ENCODE measurements around the gene ANKHD1. TPM values are rescaled to one million over a fixed set of nuclear protein-coding genes. Genes with fewer than 3 reads are reported as not detected.

Gene ANKHD1
- total and polyA plus RNA-seq, 4 donors = 65.6 to 119 (median 76.3) TPM

DNA sequence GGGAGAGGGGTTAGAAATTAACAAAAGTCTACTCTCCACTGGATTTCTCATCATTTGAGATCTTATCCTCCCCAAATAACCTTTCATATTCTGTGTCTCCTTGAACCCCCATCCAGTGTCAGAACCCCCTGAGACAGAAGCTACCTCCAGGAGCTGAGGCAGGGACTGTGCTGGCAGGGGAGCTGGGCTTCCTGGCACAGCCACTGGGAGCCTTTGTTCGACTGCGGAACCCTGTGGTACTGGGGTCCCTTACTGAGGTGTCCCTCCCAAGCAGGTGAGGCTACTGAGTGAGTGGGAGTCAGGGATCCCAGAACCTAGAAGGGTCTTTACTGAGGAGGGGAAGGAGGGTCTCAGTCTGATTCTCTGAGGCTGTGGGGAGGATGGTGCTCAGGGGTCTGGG lies 39.7 kb upstream of the ANKHD1 start:
- no peak for DNase-seq (ENCODE audit: low read depth in 4 of 6, low spot score in 6 of 6)
- Histone ChIP-seq H3K27ac (ENCODE audit: low read depth, low read length) (no peak overlapping the region), H3K4me3 (ENCODE audit: low read depth, low read length) (no peak overlapping the region), H3K27me3 (ENCODE audit: control insufficient read depth, insufficient read depth, low read length) (no peaks in the 10 kb centered on the region), H3K36me3 (ENCODE audit: control insufficient read depth, insufficient read depth, low read length) (no peaks in the 10 kb centered on the region), H3K4me1 (ENCODE audit: control insufficient read depth, insufficient read depth, low read length) (peaks cover 28% of the 10 kb centered on the region), H3K9me3 (ENCODE audit: control insufficient read depth, insufficient read depth, low read length) (no peaks in the 10 kb centered on the region)
- WGBS (ENCODE audit: insufficient coverage) = 100% methylated on average over 2 of the region's 2 CpGs

DNA sequence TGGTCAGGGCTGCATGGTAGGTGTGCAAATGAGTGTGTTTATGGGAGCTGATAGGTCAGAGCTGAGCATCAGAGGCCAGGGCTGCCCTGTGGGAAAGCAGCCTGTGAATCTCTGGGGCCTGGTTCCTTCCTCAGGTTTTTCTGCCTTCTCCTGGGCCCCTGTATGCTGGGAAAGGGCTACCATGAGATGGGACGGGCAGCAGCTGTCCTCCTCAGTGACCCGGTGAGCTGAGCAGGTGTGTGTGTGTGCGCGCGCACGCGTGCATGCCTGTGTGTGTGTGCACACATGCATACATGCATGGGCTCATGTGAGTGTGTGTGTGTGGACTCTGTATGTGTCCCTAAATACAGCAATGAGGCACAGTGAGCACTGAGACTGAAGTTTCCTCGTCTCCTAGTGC lies 39.3 kb upstream of the ANKHD1 start:
- Histone ChIP-seq H3K9me3 (ENCODE audit: control insufficient read depth, insufficient read depth, low read length) (no peaks in the 10 kb centered on the region), H3K27ac (ENCODE audit: low read depth, low read length) (no peak overlapping the region), H3K4me3 (ENCODE audit: low read depth, low read length) (no peak overlapping the region), H3K36me3 (ENCODE audit: control insufficient read depth, insufficient read depth, low read length) (peaks cover 2% of the 10 kb centered on the region), H3K4me1 (ENCODE audit: control insufficient read depth, insufficient read depth, low read length) (peaks cover 24% of the 10 kb centered on the region), H3K27me3 (ENCODE audit: control insufficient read depth, insufficient read depth, low read length) (no peaks in the 10 kb centered on the region)
- WGBS (ENCODE audit: insufficient coverage) = 88% methylated on average over 8 of the region's 8 CpGs
- DNase-seq (ENCODE audit: low read depth in 4 of 6, low spot score in 6 of 6) = no peak

DNA sequence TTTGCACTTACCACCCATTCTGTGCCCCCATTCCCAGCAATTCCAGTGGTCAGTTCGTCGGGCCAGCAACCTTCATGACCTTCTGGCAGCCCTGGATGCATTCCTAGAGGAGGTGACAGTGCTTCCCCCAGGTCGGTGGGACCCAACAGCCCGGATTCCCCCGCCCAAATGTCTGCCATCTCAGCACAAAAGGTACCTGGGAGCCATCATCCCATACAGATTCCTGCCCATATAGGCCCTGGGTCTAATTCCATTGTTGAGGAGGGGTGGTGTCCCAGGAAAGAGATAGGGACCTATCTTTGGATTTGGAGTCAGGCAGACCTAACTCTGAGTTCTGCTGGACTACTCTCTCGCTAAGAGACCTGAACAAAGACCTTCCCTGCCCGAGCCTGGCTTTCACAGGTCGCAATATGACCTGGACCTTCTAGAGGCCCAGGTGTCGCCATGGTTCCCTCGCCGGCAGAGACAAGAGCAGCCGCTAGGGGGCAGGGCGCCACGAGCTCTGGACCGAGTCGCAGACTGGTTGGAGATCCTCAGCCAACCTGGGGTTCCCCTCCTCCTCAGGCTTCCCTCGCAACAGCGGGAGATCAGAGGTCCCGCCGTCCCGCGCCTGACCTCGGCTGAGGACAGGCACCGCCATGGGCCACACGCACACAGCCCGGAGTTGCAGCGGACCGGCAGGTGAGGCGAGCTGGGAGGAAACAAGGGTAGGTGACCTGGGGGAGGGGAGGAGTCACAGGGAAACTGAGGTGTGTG lies 38.6 kb upstream of the ANKHD1 start:
- peaks cover 6% of the 10 kb centered on the region for H3K36me3 ChIP-seq (ENCODE audit: control insufficient read depth, insufficient read depth, low read length)
- WGBS (ENCODE audit: insufficient coverage) = 10% methylated on average over 26 of the region's 29 CpGs
- no peaks in the 10 kb centered on the region for H3K27me3 ChIP-seq (ENCODE audit: control insufficient read depth, insufficient read depth, low read length)
- no peaks in the 10 kb centered on the region for H3K9me3 ChIP-seq (ENCODE audit: control insufficient read depth, insufficient read depth, low read length)
- H3K27ac ChIP-seq (ENCODE audit: low read depth, low read length) = no peak overlapping the region
- H3K4me1 ChIP-seq (ENCODE audit: control insufficient read depth, insufficient read depth, low read length) = peaks cover 17% of the 10 kb centered on the region
- peak in 4 of 6 donors; percentile 26 to 88 (median 62) for DNase-seq (ENCODE audit: low read depth in 4 of 6, low spot score in 6 of 6)
- H3K4me3 ChIP-seq (ENCODE audit: low read depth, low read length) = peak overlapping the region; percentile 34

DNA sequence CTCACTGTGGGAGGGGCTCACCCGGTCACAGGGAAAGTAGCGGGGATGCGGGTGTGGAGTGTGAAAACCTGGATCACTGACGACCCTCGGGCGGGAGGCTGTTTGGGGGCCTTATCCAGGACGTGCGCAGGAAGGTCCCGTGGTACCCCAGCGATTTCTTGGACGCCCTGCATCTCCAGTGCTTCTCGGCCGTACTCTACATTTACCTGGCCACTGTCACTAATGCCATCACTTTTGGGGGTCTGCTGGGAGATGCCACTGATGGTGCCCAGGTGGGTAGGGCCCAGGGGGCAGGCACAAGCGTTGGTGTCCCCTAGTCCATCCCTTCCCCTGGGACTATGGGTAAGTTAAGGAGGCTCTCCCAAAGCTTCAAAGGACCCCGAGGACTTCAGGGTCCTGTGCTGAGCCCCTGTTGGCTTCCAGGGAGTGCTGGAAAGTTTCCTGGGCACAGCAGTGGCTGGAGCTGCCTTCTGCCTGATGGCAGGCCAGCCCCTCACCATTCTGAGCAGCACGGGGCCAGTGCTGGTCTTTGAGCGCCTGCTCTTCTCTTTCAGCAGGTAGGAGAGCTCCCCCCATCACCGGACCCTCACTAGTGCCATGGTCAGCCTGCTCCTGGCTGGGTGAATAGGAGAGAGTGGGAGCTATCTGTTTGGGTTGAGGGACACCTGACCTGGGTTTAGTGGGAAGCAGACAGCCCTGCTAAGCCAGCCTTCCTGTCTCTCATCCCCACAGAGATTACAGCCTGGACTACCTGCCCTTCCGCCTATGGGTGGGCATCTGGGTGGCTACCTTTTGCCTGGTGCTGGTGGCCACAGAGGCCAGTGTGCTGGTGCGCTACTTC lies 37.8 kb upstream of the ANKHD1 start:
- Histone ChIP-seq H3K27ac (ENCODE audit: low read depth, low read length) (no peak overlapping the region), H3K4me1 (ENCODE audit: control insufficient read depth, insufficient read depth, low read length) (peaks cover 15% of the 10 kb centered on the region), H3K9me3 (ENCODE audit: control insufficient read depth, insufficient read depth, low read length) (no peaks in the 10 kb centered on the region), H3K36me3 (ENCODE audit: control insufficient read depth, insufficient read depth, low read length) (peaks cover 6% of the 10 kb centered on the region), H3K27me3 (ENCODE audit: control insufficient read depth, insufficient read depth, low read length) (no peaks in the 10 kb centered on the region), H3K4me3 (ENCODE audit: low read depth, low read length) (peak overlapping the region; percentile 34)
- no peak for DNase-seq (ENCODE audit: low read depth in 4 of 6, low spot score in 6 of 6)
- WGBS (ENCODE audit: insufficient coverage) = 41% methylated on average over 17 of the region's 20 CpGs

DNA sequence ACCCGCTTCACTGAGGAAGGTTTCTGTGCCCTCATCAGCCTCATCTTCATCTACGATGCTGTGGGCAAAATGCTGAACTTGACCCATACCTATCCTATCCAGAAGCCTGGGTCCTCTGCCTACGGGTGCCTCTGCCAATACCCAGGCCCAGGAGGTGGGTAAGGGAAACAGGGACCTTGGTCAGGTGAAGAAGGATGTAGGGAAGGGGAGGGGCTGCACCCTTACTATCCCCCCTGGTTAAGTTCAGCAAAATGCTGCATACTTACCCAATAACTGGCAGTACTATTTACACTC lies 37.2 kb upstream of the ANKHD1 start:
- WGBS (ENCODE audit: insufficient coverage) = 100% methylated on average over 1 of the region's 3 CpGs
- DNase-seq (ENCODE audit: low read depth in 4 of 6, low spot score in 6 of 6) = no peak
- Histone ChIP-seq H3K4me3 (ENCODE audit: low read depth, low read length) (no peak overlapping the region), H3K36me3 (ENCODE audit: control insufficient read depth, insufficient read depth, low read length) (peaks cover 6% of the 10 kb centered on the region), H3K27me3 (ENCODE audit: control insufficient read depth, insufficient read depth, low read length) (no peaks in the 10 kb centered on the region), H3K27ac (ENCODE audit: low read depth, low read length) (no peak overlapping the region), H3K4me1 (ENCODE audit: control insufficient read depth, insufficient read depth, low read length) (peaks cover 15% of the 10 kb centered on the region), H3K9me3 (ENCODE audit: control insufficient read depth, insufficient read depth, low read length) (no peaks in the 10 kb centered on the region)

DNA sequence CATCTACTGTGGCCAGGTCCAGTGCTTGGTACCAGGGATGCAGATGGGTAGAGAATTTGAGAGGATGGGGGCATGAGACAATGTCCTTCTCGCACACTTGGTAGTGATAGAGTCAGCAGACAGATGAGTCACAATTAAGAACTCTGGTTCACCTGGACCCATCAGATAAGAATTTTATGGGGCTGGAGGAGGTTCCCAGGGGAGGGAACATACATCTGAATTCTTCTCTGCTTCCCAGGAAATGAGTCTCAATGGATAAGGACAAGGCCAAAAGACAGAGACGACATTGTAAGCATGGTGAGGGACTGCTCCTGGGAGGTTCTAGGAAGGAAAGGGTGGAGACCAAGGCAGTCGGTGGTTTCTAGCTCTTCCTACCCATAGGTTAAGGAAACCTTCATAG lies 36.4 kb upstream of the ANKHD1 start:
- DNase-seq (ENCODE audit: low read depth in 4 of 6, low spot score in 6 of 6) = no peak
- H3K36me3 ChIP-seq (ENCODE audit: control insufficient read depth, insufficient read depth, low read length) = peaks cover 6% of the 10 kb centered on the region
- H3K4me3 ChIP-seq (ENCODE audit: low read depth, low read length) = no peak overlapping the region
- peaks cover 15% of the 10 kb centered on the region for H3K4me1 ChIP-seq (ENCODE audit: control insufficient read depth, insufficient read depth, low read length)
- H3K27ac ChIP-seq (ENCODE audit: low read depth, low read length) = no peak overlapping the region
- WGBS (ENCODE audit: insufficient coverage) = 89% methylated on average over 1 of the region's 3 CpGs
- no peaks in the 10 kb centered on the region for H3K27me3 ChIP-seq (ENCODE audit: control insufficient read depth, insufficient read depth, low read length)
- H3K9me3 ChIP-seq (ENCODE audit: control insufficient read depth, insufficient read depth, low read length) = no peaks in the 10 kb centered on the region

DNA sequence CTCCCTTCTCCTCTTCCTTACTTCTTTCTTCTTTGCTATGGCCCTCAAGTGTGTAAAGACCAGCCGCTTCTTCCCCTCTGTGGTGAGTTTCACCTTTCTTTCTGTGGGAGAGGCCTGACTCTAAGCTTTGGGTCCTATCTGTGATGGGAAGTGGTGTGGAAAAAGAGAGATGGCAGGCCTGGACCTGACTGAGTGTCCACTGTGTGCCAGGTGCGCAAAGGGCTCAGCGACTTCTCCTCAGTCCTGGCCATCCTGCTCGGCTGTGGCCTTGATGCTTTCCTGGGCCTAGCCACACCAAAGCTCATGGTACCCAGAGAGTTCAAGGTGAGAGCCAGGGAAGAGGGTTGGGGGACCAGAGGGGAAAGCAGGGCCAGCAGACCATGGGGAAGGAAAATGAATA lies 35.7 kb upstream of the ANKHD1 start:
- no peaks in the 10 kb centered on the region for H3K9me3 ChIP-seq (ENCODE audit: control insufficient read depth, insufficient read depth, low read length)
- no peak overlapping the region for H3K4me3 ChIP-seq (ENCODE audit: low read depth, low read length)
- 94% methylated on average over 3 of the region's 4 CpGs for WGBS (ENCODE audit: insufficient coverage)
- peaks cover 6% of the 10 kb centered on the region for H3K36me3 ChIP-seq (ENCODE audit: control insufficient read depth, insufficient read depth, low read length)
- no peaks in the 10 kb centered on the region for H3K27me3 ChIP-seq (ENCODE audit: control insufficient read depth, insufficient read depth, low read length)
- no peak overlapping the region for H3K27ac ChIP-seq (ENCODE audit: low read depth, low read length)
- DNase-seq (ENCODE audit: low read depth in 4 of 6, low spot score in 6 of 6) = no peak
- peaks cover 15% of the 10 kb centered on the region for H3K4me1 ChIP-seq (ENCODE audit: control insufficient read depth, insufficient read depth, low read length)

DNA sequence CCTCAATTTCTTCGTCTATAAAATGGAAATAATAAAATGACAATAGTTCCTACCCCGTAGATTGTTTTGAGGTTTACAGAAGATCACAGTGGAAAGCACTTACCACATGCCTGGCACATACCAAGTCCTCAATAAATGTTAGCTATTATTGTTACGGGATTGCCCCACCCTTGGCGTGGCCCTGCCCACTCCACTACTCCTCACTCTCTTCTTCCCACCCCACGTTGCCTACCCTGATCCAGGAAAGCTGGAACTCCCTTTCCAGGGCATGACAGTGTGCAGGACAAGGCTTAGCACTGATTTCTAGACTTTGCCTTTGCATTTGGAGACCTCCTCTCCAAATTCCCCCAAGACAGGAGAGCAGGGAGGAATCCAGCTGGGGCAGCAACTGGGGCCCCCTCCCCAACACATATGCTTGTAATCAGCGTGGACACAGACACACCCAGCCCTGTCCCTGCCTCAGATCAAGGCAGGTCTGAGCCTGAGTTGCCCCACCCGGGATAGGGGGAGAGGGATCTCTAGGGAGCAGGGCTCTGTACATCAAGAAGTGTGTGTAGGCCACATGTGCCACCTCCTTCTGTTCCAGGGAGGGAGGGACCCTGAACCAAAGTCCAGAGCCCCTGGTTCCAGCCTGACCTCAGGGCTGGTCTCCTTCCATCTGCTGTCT lies 34.9 kb upstream of the ANKHD1 start:
- Histone ChIP-seq H3K27ac (ENCODE audit: low read depth, low read length) (no peak overlapping the region), H3K4me1 (ENCODE audit: control insufficient read depth, insufficient read depth, low read length) (peaks cover 15% of the 10 kb centered on the region), H3K36me3 (ENCODE audit: control insufficient read depth, insufficient read depth, low read length) (peaks cover 6% of the 10 kb centered on the region), H3K27me3 (ENCODE audit: control insufficient read depth, insufficient read depth, low read length) (no peaks in the 10 kb centered on the region), H3K4me3 (ENCODE audit: low read depth, low read length) (no peak overlapping the region), H3K9me3 (ENCODE audit: control insufficient read depth, insufficient read depth, low read length) (no peaks in the 10 kb centered on the region)
- WGBS (ENCODE audit: insufficient coverage) = 71% methylated on average over 5 of the region's 7 CpGs
- DNase-seq (ENCODE audit: low read depth in 4 of 6, low spot score in 6 of 6) = no peak

DNA sequence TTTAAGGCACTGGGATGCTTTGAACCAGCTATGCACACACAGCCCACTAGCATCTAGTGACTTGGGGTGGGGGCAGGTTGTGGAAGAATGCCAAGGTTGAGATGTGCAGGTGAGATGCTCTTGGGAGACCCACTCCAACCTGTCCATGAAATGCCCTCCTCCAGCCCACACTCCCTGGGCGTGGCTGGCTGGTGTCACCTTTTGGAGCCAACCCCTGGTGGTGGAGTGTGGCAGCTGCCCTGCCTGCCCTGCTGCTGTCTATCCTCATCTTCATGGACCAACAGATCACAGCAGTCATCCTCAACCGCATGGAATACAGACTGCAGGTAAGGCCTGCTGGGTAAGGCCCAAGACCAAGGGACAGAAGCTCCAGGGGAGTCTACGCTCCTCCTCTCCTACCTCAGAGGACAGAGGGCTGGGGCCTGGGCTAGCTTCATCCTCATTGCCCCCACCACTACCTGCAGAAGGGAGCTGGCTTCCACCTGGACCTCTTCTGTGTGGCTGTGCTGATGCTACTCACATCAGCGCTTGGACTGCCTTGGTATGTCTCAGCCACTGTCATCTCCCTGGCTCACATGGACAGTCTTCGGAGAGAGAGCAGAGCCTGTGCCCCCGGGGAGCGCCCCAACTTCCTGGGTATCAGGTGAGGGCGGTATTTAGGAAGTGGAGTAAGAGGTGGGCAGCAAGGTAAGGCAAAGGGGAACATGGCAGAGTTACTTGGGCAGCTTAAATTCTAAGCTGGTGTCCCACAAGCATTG lies 34.2 kb upstream of the ANKHD1 start:
- H3K4me1 ChIP-seq (ENCODE audit: control insufficient read depth, insufficient read depth, low read length) = peaks cover 15% of the 10 kb centered on the region
- H3K36me3 ChIP-seq (ENCODE audit: control insufficient read depth, insufficient read depth, low read length) = peaks cover 6% of the 10 kb centered on the region
- no peak overlapping the region for H3K4me3 ChIP-seq (ENCODE audit: low read depth, low read length)
- no peaks in the 10 kb centered on the region for H3K9me3 ChIP-seq (ENCODE audit: control insufficient read depth, insufficient read depth, low read length)
- H3K27ac ChIP-seq (ENCODE audit: low read depth, low read length) = no peak overlapping the region
- DNase-seq (ENCODE audit: low read depth in 4 of 6, low spot score in 6 of 6) = no peak
- 91% methylated on average over 8 of the region's 8 CpGs for WGBS (ENCODE audit: insufficient coverage)
- no peaks in the 10 kb centered on the region for H3K27me3 ChIP-seq (ENCODE audit: control insufficient read depth, insufficient read depth, low read length)
